Esophagus muscularis mucosa (tissue), 4 donors: Measurements from ENCODE around the gene COX6B1. TPM values are rescaled to one million over a fixed set of nuclear protein-coding genes. Genes with fewer than 3 reads are reported as not detected.
A peak's percentile ranks its signal among the peaks of the same experiment; 100 is the strongest.

ENCODE experiments used
- DNase-seq: peaks from one replicate; pipeline ENCODE4 v3.0.0-alpha.2; 2017; ENCODE audit errors: extremely low spot score
- H3K27ac ChIP-seq, 4 donors: fragments of 200-600 bp; sonication (generic); replicated peaks in 1 of 4; 1 replicate in 3 of 4; 2 replicates in 1 of 4; pipeline ENCODE4 v1.5.1; 2016 to 2019; ENCODE audit warnings: mild to moderate bottlenecking in 1 of 4
- H3K27me3 ChIP-seq, 4 donors: fragments of 200-600 bp; sonication (generic); one replicate each; pipeline versions ENCODE4 v1.5.1 to v1.6.0; 2016 to 2019
- H3K36me3 ChIP-seq, 4 donors: fragments of 200-600 bp; sonication (generic); one replicate each; pipeline ENCODE4 v1.5.1; 2016 to 2019
- H3K4me1 ChIP-seq, 4 donors: fragments of 200-600 bp; sonication (generic); one replicate each; pipeline ENCODE4 v1.5.1; 2016 to 2019
- H3K4me3 ChIP-seq, 4 donors: fragments of 200-600 bp; sonication (generic); 1 replicate in 2 of 4; 2 replicates in 2 of 4; pipeline ENCODE4 v1.5.1; 2016 to 2019; ENCODE audit warnings: mild to moderate bottlenecking in 4 of 4, moderate library complexity in 1 of 4
- H3K9me3 ChIP-seq, 4 donors: fragments of 200-600 bp; sonication (generic); 1 replicate in 3 of 4; 2 replicates in 1 of 4; pipeline ENCODE4 v1.5.1; 2016 to 2019
- CTCF ChIP-seq, 3 experiments: fragments of 200-600 bp in 2 of 3; fragments of 450-650 bp in 1 of 3; sonication (generic) in 2 of 3; IDR thresholded peaks; one replicate each; pipeline ENCODE4 v1.5.1; 2017 to 2019; ENCODE audit warnings: antibody characterized with exemption in 3 of 3, mild to moderate bottlenecking in 2 of 3, moderate library complexity in 1 of 3
- EP300 ChIP-seq: sonication (generic); formaldehyde crosslinking; IDR thresholded peaks from one replicate; pipeline ENCODE4 v1.6.1; 2017; ENCODE audit warnings: antibody characterized with exemption
- POLR2A ChIP-seq: fragments of 450-650 bp; IDR thresholded peaks from one replicate; pipeline ENCODE4 v1.6.1; 2017; ENCODE audit warnings: antibody characterized with exemption, moderate library complexity, mild to moderate bottlenecking, low read depth
- POLR2AphosphoS5 ChIP-seq, 2 donors: sonication (generic); formaldehyde crosslinking; IDR thresholded peaks; one replicate each; pipeline ENCODE4 v1.6.1; 2017; ENCODE audit warnings: antibody characterized with exemption in 2 of 2
- WGBS: methylation state at CpG from one replicate; pipeline ENCODE4 v1.1.5; 2018; 5-methylcytosine and 5-hydroxymethylcytosine counted together
- intact Hi-C: fragments of 100-400 bp; cut with DNase I; formaldehyde crosslinking; loops from one replicate; pipeline ENCODE4 v1.15.1; 2023
- total RNA-seq, 4 donors: library from RNA; depleted of rRNA; stranded (reverse); fragments of >200 nt; gene quantifications; one replicate each; pipeline versions ENCODE4 v1.1.0 to v1.2.1, GENCODE V29; 2016

The COX6B1 gene
- total RNA-seq, 4 donors from 2014 or later = 205 to 508 (median 313) TPM

GRCh38 chr19:35621708-35622107 lies 26.4 kb upstream of the COX6B1 start:
- WGBS = 91% methylated on average over 9 of the region's 9 CpGs
- Histone ChIP-seq H3K27me3 (no peaks in the 10 kb centered on the region), H3K27ac (no peak overlapping the region), H3K36me3 (peaks cover 0 to 50% (median 28%) of the 10 kb centered on the region in 4 donors), H3K9me3 (no peaks in the 10 kb centered on the region), H3K4me3 (no peak overlapping the region), H3K4me1 (no peaks in the 10 kb centered on the region)
- TF ChIP-seq POLR2AphosphoS5 (IDR thresholded peaks at IDR 0.05) = no peak
- TF ChIP-seq POLR2A = no peak
- no peak for TF ChIP-seq EP300
- no peak for TF ChIP-seq CTCF (IDR thresholded peaks at IDR 0.05)
- no peak for DNase-seq
- intact Hi-C loops = no loop called here

- Histone ChIP-seq H3K36me3 (peaks cover 0 to 39% (median 19%) of the 10 kb centered on the region in 4 donors), H3K27ac (no peak overlapping the region), H3K4me1 (peaks cover 2 to 3% (median 2%) of the 10 kb centered on the region in 4 donors), H3K4me3 (no peak overlapping the region), H3K27me3 (no peaks in the 10 kb centered on the region), H3K9me3 (no peaks in the 10 kb centered on the region)
- no peak for DNase-seq
- TF ChIP-seq EP300 (no peak), POLR2A (no peak), CTCF (IDR thresholded peaks at IDR 0.05) (no peak), POLR2AphosphoS5 (IDR thresholded peaks at IDR 0.05) (no peak)
- 85% methylated on average over 8 of the region's 13 CpGs for WGBS
- intact Hi-C loops = no loop called here
Observed at GRCh38 chr19:35622750-35623149, 25.4 kb upstream of the COX6B1 start.

- no peaks in the 10 kb centered on the region for H3K27me3 ChIP-seq
- no peak for DNase-seq
- H3K4me1 ChIP-seq = peaks cover 6 to 9% (median 9%) of the 10 kb centered on the region in 4 donors
- no peak overlapping the region for H3K27ac ChIP-seq
- H3K9me3 ChIP-seq = no peaks in the 10 kb centered on the region
- WGBS = 86% methylated on average over 6 of the region's 6 CpGs
- TF ChIP-seq POLR2AphosphoS5 (IDR thresholded peaks at IDR 0.05) = no peak
- TF ChIP-seq CTCF (IDR thresholded peaks at IDR 0.05) = no peak
- TF ChIP-seq EP300 = no peak
- TF ChIP-seq POLR2A = no peak
- no peak overlapping the region for H3K4me3 ChIP-seq
- H3K36me3 ChIP-seq = peaks cover 0 to 32% (median 19%) of the 10 kb centered on the region in 4 donors
- intact Hi-C loops = no loop called here
Observed at GRCh38 chr19:35623327-35624010, 24.7 kb upstream of the COX6B1 start.

- 16% methylated on average over 9 of the region's 9 CpGs for WGBS
- peaks cover 31 to 33% (median 32%) of the 10 kb centered on the region in 4 donors for H3K36me3 ChIP-seq
- intact Hi-C loops = loop anchor here (2.0 to 5.0 kb wide), 2 partner anchors 15 to 81 kb away; partner anchors contain the start of gene TMEM147
- TF ChIP-seq POLR2AphosphoS5 (IDR thresholded peaks at IDR 0.05) (no peak), CTCF (IDR thresholded peaks at IDR 0.05) (no peak), POLR2A (no peak)
- peak overlapping the region; percentile 88 to 99 (median 94) for H3K4me3 ChIP-seq
- H3K4me1 ChIP-seq = peaks cover 19 to 32% (median 28%) of the 10 kb centered on the region in 4 donors
- peak overlapping the region; percentile 86 to 96 (median 92) for H3K27ac ChIP-seq
- no peak for DNase-seq
- H3K9me3 ChIP-seq = no peaks in the 10 kb centered on the region
- H3K27me3 ChIP-seq = no peaks in the 10 kb centered on the region
Observed at GRCh38 chr19:35628264-35628564, 19.9 kb upstream of the COX6B1 start.
